Prostate gland (tissue), 2 donors: Measurements from ENCODE around the gene TBC1D2B. TPM values are rescaled to one million over a fixed set of nuclear protein-coding genes. Genes with fewer than 3 reads are reported as not detected.
A peak's percentile ranks its signal among the peaks of the same experiment; 100 is the strongest.

ENCODE experiments used
- DNase-seq: peaks from one replicate; pipeline ENCODE4 v3.0.0-alpha.2; 2019; ENCODE audit warnings: low spot score
- H3K27ac ChIP-seq, 2 donors: fragments of 200-600 bp; sonication (generic); 2 replicates each; pipeline ENCODE4 v1.5.1; 2017 to 2019
- H3K27me3 ChIP-seq: fragments of 200-600 bp; sonication (generic); replicated peaks from 2 replicates; pipeline ENCODE4 v1.5.1; 2019; ENCODE audit not compliant: insufficient read depth
- H3K36me3 ChIP-seq, 2 donors: fragments of 200-600 bp; sonication (generic); 1 replicate in 1 of 2; 2 replicates in 1 of 2; pipeline versions ENCODE4 v1.5.1 to v1.8.1; 2017 to 2019
- H3K4me1 ChIP-seq: fragments of 200-600 bp; sonication (generic); replicated peaks from 2 replicates; pipeline ENCODE4 v1.5.1; 2019
- H3K4me3 ChIP-seq, 2 donors: fragments of 200-600 bp; sonication (generic); 2 replicates each; pipeline ENCODE4 v1.5.1; 2017 to 2019
- H3K9me3 ChIP-seq: fragments of 200-600 bp; sonication (generic); 2 replicates; pipeline ENCODE4 v1.5.1; 2017
- CTCF ChIP-seq, 4 experiments: fragments of 200-600 bp in 2 of 4; fragments of 450-650 bp in 2 of 4; sonication (generic) in 2 of 4; IDR thresholded peaks; 1 replicate in 3 of 4; 2 replicates in 1 of 4; pipeline ENCODE4 v1.5.1; 2016 to 2019; ENCODE audit warnings: antibody characterized with exemption in 4 of 4, mild to moderate bottlenecking in 2 of 4, moderate library complexity in 2 of 4
- POLR2A ChIP-seq: fragments of 450-650 bp; IDR thresholded peaks from one replicate; pipeline ENCODE4 v1.6.1; 2016; ENCODE audit warnings: antibody characterized with exemption, mild to moderate bottlenecking
- POLR2AphosphoS5 ChIP-seq: sonication (generic); formaldehyde crosslinking; IDR thresholded peaks from one replicate; pipeline ENCODE4 v1.6.1; 2017; ENCODE audit warnings: antibody characterized with exemption
- WGBS: methylation state at CpG from one replicate; pipeline ENCODE4 v1.1.5; 2018; 5-methylcytosine and 5-hydroxymethylcytosine counted together
- intact Hi-C: fragments of 100-400 bp; cut with DNase I; formaldehyde crosslinking; loops from one replicate; pipeline ENCODE4 v1.14.2; 2022
- total RNA-seq, 2 donors: library from RNA; depleted of rRNA; stranded (reverse); fragments of >200 nt; gene quantifications; one replicate each; pipeline ENCODE4 v1.1.0, GENCODE V29; 2016

The TBC1D2B gene
- total RNA-seq, 2 donors from 2014 or later = 21.5 to 49.5 TPM

- H3K9me3 ChIP-seq = no peaks in the 10 kb centered on the region
- H3K4me1 ChIP-seq = peaks cover 23% of the 10 kb centered on the region
- intact Hi-C loops = loop anchor here (5.0 kb wide), 2 partner anchors 46 to 71 kb away; no protein-coding TSS in a partner anchor
- peak; percentile 12 for TF ChIP-seq POLR2AphosphoS5
- no peak for TF ChIP-seq POLR2A
- peak overlapping the region; percentile 74 to 87 for H3K4me3 ChIP-seq
- no peaks in the 10 kb centered on the region for H3K27me3 ChIP-seq
- WGBS = 12% methylated on average over 7 of the region's 7 CpGs
- H3K36me3 ChIP-seq = no peaks in the 10 kb centered on the region
- H3K27ac ChIP-seq = peak overlapping the region in 1 of 2 donors; percentile 89
- no peak for DNase-seq
Measured at GRCh38 chr15:78077871-78078210, 330 bp upstream of the TBC1D2B start.

GRCh38 chr15:78076231-78077052, 1.1 kb downstream of the TBC1D2B start:
- Histone ChIP-seq H3K27me3 (no peaks in the 10 kb centered on the region), H3K4me3 (peak overlapping the region; percentile 74 to 87), H3K4me1 (peaks cover 31% of the 10 kb centered on the region), H3K36me3 (no peaks in the 10 kb centered on the region), H3K27ac (peak overlapping the region; percentile 86 to 89), H3K9me3 (no peaks in the 10 kb centered on the region)
- TF ChIP-seq POLR2AphosphoS5 (no peak), CTCF (IDR thresholded peaks at IDR 0.05) (peak in 1 of 4 experiments; percentile 24), POLR2A (no peak)
- intact Hi-C loops = loop anchor here (5.0 kb wide), 2 partner anchors 44 to 69 kb away; no protein-coding TSS in a partner anchor
- WGBS = 44% methylated on average over 17 of the region's 17 CpGs
- no peak for DNase-seq

- intact Hi-C loops = loop anchor here (5.0 kb wide), 2 partner anchors 43 to 68 kb away; no protein-coding TSS in a partner anchor
- peak; percentile 64 for DNase-seq
- no peaks in the 10 kb centered on the region for H3K9me3 ChIP-seq
- TF ChIP-seq CTCF (IDR thresholded peaks at IDR 0.05) (no peak), POLR2AphosphoS5 (peak; percentile 37), POLR2A (peak; percentile 33)
- peaks cover 31% of the 10 kb centered on the region for H3K4me1 ChIP-seq
- H3K36me3 ChIP-seq = no peaks in the 10 kb centered on the region
- H3K27me3 ChIP-seq = no peaks in the 10 kb centered on the region
- under 1% methylated on average over 7 of the region's 7 CpGs for WGBS
- peak overlapping the region; percentile 74 to 87 for H3K4me3 ChIP-seq
- H3K27ac ChIP-seq = peak overlapping the region; percentile 86 to 89
Measured at GRCh38 chr15:78075490-78076230, 1.9 kb downstream of the TBC1D2B start.

- H3K4me1 ChIP-seq = peaks cover 36% of the 10 kb centered on the region
- H3K4me3 ChIP-seq = no peak overlapping the region
- no peaks in the 10 kb centered on the region for H3K36me3 ChIP-seq
- H3K27ac ChIP-seq = peak overlapping the region; percentile 55 to 56
- intact Hi-C loops = no loop called here
- 94% methylated on average over 5 of the region's 5 CpGs for WGBS
- H3K27me3 ChIP-seq = no peaks in the 10 kb centered on the region
- TF ChIP-seq CTCF (IDR thresholded peaks at IDR 0.05) (no peak), POLR2A (no peak), POLR2AphosphoS5 (no peak)
- no peak for DNase-seq
- H3K9me3 ChIP-seq = no peaks in the 10 kb centered on the region
Measured at GRCh38 chr15:78073046-78073787, 4.3 kb downstream of the TBC1D2B start.
